CD8-positive, alpha-beta memory T cell (primary cell): ENCODE data around the gene RD3L. TPM values are rescaled to one million over a fixed set of nuclear protein-coding genes. Genes with fewer than 3 reads are reported as not detected.

Source experiments
- CTCF ChIA-PET: fragments of 350-600 bp; sonication (Branson Sonifier 250); formaldehyde crosslinking; loops from one replicate; lab custom pipeline; 2021; ENCODE audit warnings: antibody characterized with exemption; lab: Charles Lee
- POLR2A ChIA-PET: fragments of 350-600 bp; sonication (Branson Sonifier 250); formaldehyde crosslinking; loops from one replicate; lab custom pipeline; 2021; ENCODE audit warnings: antibody characterized with exemption; lab: Charles Lee
- DNase-seq, 5 donors: peaks; one replicate each; pipeline versions ENCODE4 v3.0.0 to v3.0.0-alpha.2; 2020 to 2022; ENCODE audit warnings: mixed read lengths in 1 of 5
- H3K27ac ChIP-seq: one replicate; pipeline ENCODE4 v1.7.0; 2013; ENCODE audit warnings: low read depth, mild to moderate bottlenecking, low read length, moderate library complexity
- H3K27me3 ChIP-seq: 2 replicates; pipeline ENCODE4 v1.7.0; 2013; ENCODE audit warnings: low read length, mild to moderate bottlenecking; ENCODE audit not compliant: insufficient read depth, poor library complexity, severe bottlenecking
- H3K36me3 ChIP-seq: 2 replicates; pipeline ENCODE4 v1.7.0; 2013; ENCODE audit warnings: mild to moderate bottlenecking, low read length, moderate library complexity; ENCODE audit not compliant: insufficient read depth
- H3K4me1 ChIP-seq: 2 replicates; pipeline ENCODE4 v1.7.0; 2013; ENCODE audit warnings: mild to moderate bottlenecking, low read length, moderate library complexity; ENCODE audit not compliant: insufficient read depth
- H3K4me3 ChIP-seq: 2 replicates; pipeline ENCODE4 v1.7.0; 2013; ENCODE audit warnings: mild to moderate bottlenecking, low read length
- H3K9me3 ChIP-seq: 2 replicates; pipeline ENCODE4 v1.7.0; 2013; ENCODE audit warnings: mild to moderate bottlenecking, low read length
- H3K27ac Mint-ChIP-seq, 8 donors: one replicate each; pipeline ENCODE4 v1.8.0; 2020 to 2021; ENCODE audit warnings: mixed read lengths in 8 of 8, mild to moderate bottlenecking in 6 of 8, inconsistent platforms in 3 of 8, moderate library complexity in 3 of 8
- H3K27me3 Mint-ChIP-seq, 2 donors: one replicate each; pipeline ENCODE4 v1.8.0; 2020 to 2021; ENCODE audit warnings: mixed read lengths in 2 of 2, mild to moderate bottlenecking in 1 of 2, moderate library complexity in 1 of 2
- H3K36me3 Mint-ChIP-seq, 3 donors: one replicate each; pipeline ENCODE4 v1.8.0; 2020 to 2021; ENCODE audit warnings: mixed read lengths in 3 of 3, inconsistent platforms in 1 of 3, mild to moderate bottlenecking in 1 of 3
- H3K4me1 Mint-ChIP-seq, 3 donors: one replicate each; pipeline ENCODE4 v1.8.0; 2020 to 2021; ENCODE audit warnings: mixed read lengths in 3 of 3, inconsistent platforms in 1 of 3, mild to moderate bottlenecking in 1 of 3
- H3K4me3 Mint-ChIP-seq, 7 donors: one replicate each; pipeline ENCODE4 v1.8.0; 2020 to 2021; ENCODE audit warnings: mixed read lengths in 7 of 7, mild to moderate bottlenecking in 6 of 7, moderate library complexity in 4 of 7, inconsistent platforms in 2 of 7
- H3K9me3 Mint-ChIP-seq, 5 donors: one replicate each; pipeline ENCODE4 v1.8.0; 2020 to 2022; ENCODE audit warnings: mixed read lengths in 5 of 5, mild to moderate bottlenecking in 3 of 5, moderate library complexity in 2 of 5, inconsistent platforms in 1 of 5
- polyA plus RNA-seq: library from polyadenylated mRNA; unstranded; fragments of 300-500 nt; fragmentation: Illumina TruSeq; gene quantifications from one replicate; pipeline ENCODE4 v1.2.3, GENCODE V29; 2021
- total RNA-seq, 2 experiments: library from RNA; stranded (reverse); gene quantifications; one replicate each; pipeline ENCODE4 v1.2.3, GENCODE V29; 2021

RD3L gene
- total and polyA plus RNA-seq, 3 experiments from 2014 or later, result not detected

- Histone ChIP-seq H3K4me1 (peaks cover 22% of the 10 kb centered on the region), H3K9me3 (no peaks in the 10 kb centered on the region), H3K4me3 (peak overlapping the region; percentile 36), H3K27me3 (no peaks in the 10 kb centered on the region), H3K36me3 (peaks cover 12% of the 10 kb centered on the region), H3K27ac (no peak overlapping the region)
- ChIA-PET CTCF (interaction anchor here (0.7 to 5.6 kb wide), 11 partner anchors 9 to 112 kb away, joined by 3 to 56 read pairs (median 6); a partner anchor contains a TSS), POLR2A (interaction anchor here (0.8 to 1.0 kb wide), 3 partner anchors 9 to 101 kb away, joined by 3 to 6 read pairs (median 3); no protein-coding TSS in a partner anchor)
- H3K27me3 Mint-ChIP-seq, result no peaks in the 10 kb centered on the region
- H3K4me1 Mint-ChIP-seq, result peaks cover 17 to 26% (median 23%) of the 10 kb centered on the region in 3 donors
- peak overlapping the region; percentile 28 to 85 (median 82) for H3K4me3 Mint-ChIP-seq
- no peaks in the 10 kb centered on the region for H3K9me3 Mint-ChIP-seq
- no peak for DNase-seq
- H3K36me3 Mint-ChIP-seq, result peaks cover 0 to 35% (median 2%) of the 10 kb centered on the region in 3 donors
- peak overlapping the region in 7 of 8 donors; percentile 68 to 89 (median 85) for H3K27ac Mint-ChIP-seq
Measured at GRCh38 chr14:103909531-103910261, 32.6 kb downstream of the RD3L start.

GRCh38 chr14:103908580-103908979 is 33.7 kb downstream of the RD3L start:
- POLR2A ChIA-PET, result no interaction called here
- no peak overlapping the region for H3K27ac ChIP-seq
- peaks cover 17 to 26% (median 23%) of the 10 kb centered on the region in 3 donors for H3K4me1 Mint-ChIP-seq
- H3K9me3 ChIP-seq, result no peaks in the 10 kb centered on the region
- H3K36me3 Mint-ChIP-seq, result peaks cover 0 to 26% (median 3%) of the 10 kb centered on the region in 3 donors
- H3K4me3 ChIP-seq, result no peak overlapping the region
- H3K4me1 ChIP-seq, result peaks cover 22% of the 10 kb centered on the region
- H3K36me3 ChIP-seq, result peaks cover 6% of the 10 kb centered on the region
- peak in 4 of 5 donors; percentile 23 to 72 (median 50) for DNase-seq
- H3K27me3 Mint-ChIP-seq, result peaks cover 0 to 4% of the 10 kb centered on the region in 2 donors
- no peaks in the 10 kb centered on the region for H3K9me3 Mint-ChIP-seq
- H3K27me3 ChIP-seq, result no peaks in the 10 kb centered on the region
- CTCF ChIA-PET, result interaction anchor here (1.2 to 5.6 kb wide), 3 partner anchors 11 to 98 kb away, joined by 3 to 56 read pairs (median 29); a partner anchor contains a TSS
- H3K27ac Mint-ChIP-seq, result peak overlapping the region; percentile 15 to 91 (median 85)
- peak overlapping the region in 4 of 7 donors; percentile 3 to 25 (median 7) for H3K4me3 Mint-ChIP-seq

GRCh38 chr14:103905842-103906456 is 36.4 kb downstream of the RD3L start:
- H3K36me3 ChIP-seq, result no peaks in the 10 kb centered on the region
- Mint-ChIP-seq H3K36me3 (peaks cover 0 to 5% (median 4%) of the 10 kb centered on the region in 3 donors), H3K27ac (peak overlapping the region in 2 of 8 donors; percentile 22 to 72), H3K9me3 (no peaks in the 10 kb centered on the region), H3K27me3 (peaks cover 0 to 6% of the 10 kb centered on the region in 2 donors), H3K4me1 (peaks cover 20 to 29% (median 26%) of the 10 kb centered on the region in 3 donors), H3K4me3 (no peak overlapping the region)
- CTCF ChIA-PET, result interaction anchor here (1.3 to 1.5 kb wide), 4 partner anchors 16 to 101 kb away, joined by 4 to 5 read pairs (median 4); a partner anchor contains a TSS
- no peaks in the 10 kb centered on the region for H3K9me3 ChIP-seq
- POLR2A ChIA-PET, result no interaction called here
- peak in 1 of 5 donors; percentile 34 for DNase-seq
- H3K27ac ChIP-seq, result no peak overlapping the region
- peaks cover 22% of the 10 kb centered on the region for H3K4me1 ChIP-seq
- H3K4me3 ChIP-seq, result no peak overlapping the region
- no peaks in the 10 kb centered on the region for H3K27me3 ChIP-seq

- no peak overlapping the region for H3K4me3 Mint-ChIP-seq
Measured at GRCh38 chr14:103904493-103905107, 37.7 kb downstream of the RD3L start.

GRCh38 chr14:103899833-103900232 is 42.5 kb downstream of the RD3L start:
- peaks cover 3 to 6% (median 5%) of the 10 kb centered on the region in 3 donors for H3K4me1 Mint-ChIP-seq
- POLR2A ChIA-PET, result no interaction called here
- no peaks in the 10 kb centered on the region for H3K36me3 ChIP-seq
- H3K4me3 ChIP-seq, result no peak overlapping the region
- no peak for DNase-seq
- H3K4me3 Mint-ChIP-seq, result no peak overlapping the region
- peaks cover 3 to 6% of the 10 kb centered on the region in 2 donors for H3K27me3 Mint-ChIP-seq
- H3K36me3 Mint-ChIP-seq, result peaks cover 0 to 3% (median 0%) of the 10 kb centered on the region in 3 donors
- no peaks in the 10 kb centered on the region for H3K9me3 Mint-ChIP-seq
- no peak overlapping the region for H3K27ac ChIP-seq
- H3K27me3 ChIP-seq, result no peaks in the 10 kb centered on the region
- no peaks in the 10 kb centered on the region for H3K9me3 ChIP-seq
- CTCF ChIA-PET, result interaction anchor here (0.6 to 2.5 kb wide), 10 partner anchors 10 to 718 kb away, joined by 3 to 24 read pairs (median 4); a partner anchor contains a TSS
- H3K27ac Mint-ChIP-seq, result peak overlapping the region in 1 of 8 donors; percentile 50
- H3K4me1 ChIP-seq, result no peaks in the 10 kb centered on the region

More at GRCh38 chr14:103904493-103905107, 37.7 kb downstream of the RD3L start:
- Histone ChIP-seq H3K4me3 (no peak overlapping the region), H3K36me3 (no peaks in the 10 kb centered on the region), H3K9me3 (no peaks in the 10 kb centered on the region), H3K4me1 (peaks cover 11% of the 10 kb centered on the region), H3K27me3 (no peaks in the 10 kb centered on the region), H3K27ac (no peak overlapping the region)
- no peak for DNase-seq
- Mint-ChIP-seq H3K27me3 (peaks cover 3 to 6% of the 10 kb centered on the region in 2 donors), H3K4me1 (peaks cover 12 to 23% (median 18%) of the 10 kb centered on the region in 3 donors), H3K27ac (peak overlapping the region in 2 of 8 donors; percentile 33 to 61), H3K9me3 (no peaks in the 10 kb centered on the region), H3K36me3 (peaks cover 0 to 3% (median 0%) of the 10 kb centered on the region in 3 donors)
- ChIA-PET POLR2A (no interaction called here), CTCF (interaction anchor here (1.4 to 1.7 kb wide), 3 partner anchors 17 to 96 kb away, joined by 3 to 12 read pairs (median 4); no protein-coding TSS in a partner anchor)

GRCh38 chr14:103899316-103899715 is 43.0 kb downstream of the RD3L start:
- H3K9me3 Mint-ChIP-seq, result no peaks in the 10 kb centered on the region
- H3K27ac Mint-ChIP-seq, result no peak overlapping the region

GRCh38 chr14:103898711-103899110 is 43.6 kb downstream of the RD3L start:
- H3K27ac ChIP-seq, result no peak overlapping the region
- H3K36me3 Mint-ChIP-seq, result peaks cover 0 to 3% (median 0%) of the 10 kb centered on the region in 3 donors
- H3K9me3 ChIP-seq, result no peaks in the 10 kb centered on the region
- no peaks in the 10 kb centered on the region for H3K36me3 ChIP-seq
- H3K9me3 Mint-ChIP-seq, result no peaks in the 10 kb centered on the region
- H3K27me3 Mint-ChIP-seq, result peaks cover 3% of the 10 kb centered on the region in 2 donors
- no peaks in the 10 kb centered on the region for H3K27me3 ChIP-seq
- ChIA-PET CTCF (interaction anchor here (0.8 kb wide), 1 partner anchor 83 kb away, joined by 3 read pairs; no protein-coding TSS in a partner anchor), POLR2A (no interaction called here)
- H3K27ac Mint-ChIP-seq, result peak overlapping the region in 1 of 8 donors; percentile 63
- H3K4me3 Mint-ChIP-seq, result no peak overlapping the region
- no peaks in the 10 kb centered on the region for H3K4me1 ChIP-seq
- DNase-seq, result no peak
- H3K4me1 Mint-ChIP-seq, result peaks cover 3 to 6% (median 5%) of the 10 kb centered on the region in 3 donors
- H3K4me3 ChIP-seq, result no peak overlapping the region

More at GRCh38 chr14:103899316-103899715, 43.0 kb downstream of the RD3L start:
- Histone ChIP-seq H3K4me3 (no peak overlapping the region), H3K4me1 (no peaks in the 10 kb centered on the region), H3K36me3 (no peaks in the 10 kb centered on the region), H3K9me3 (no peaks in the 10 kb centered on the region), H3K27me3 (no peaks in the 10 kb centered on the region), H3K27ac (no peak overlapping the region)
- ChIA-PET CTCF (interaction anchor here (0.8 to 2.5 kb wide), 2 partner anchors 11 to 83 kb away, joined by 3 to 24 read pairs; no protein-coding TSS in a partner anchor), POLR2A (no interaction called here)
- no peak for DNase-seq
- H3K36me3 Mint-ChIP-seq, result peaks cover 0 to 3% (median 0%) of the 10 kb centered on the region in 3 donors
- H3K27me3 Mint-ChIP-seq, result peaks cover 3 to 4% of the 10 kb centered on the region in 2 donors
- no peak overlapping the region for H3K4me3 Mint-ChIP-seq
- peaks cover 3 to 6% (median 5%) of the 10 kb centered on the region in 3 donors for H3K4me1 Mint-ChIP-seq
